ENCODE measurements around the gene OR13F1. TPM values are rescaled to one million over a fixed set of nuclear protein-coding genes. Genes with fewer than 3 reads are reported as not detected.

Gene OR13F1
- total and polyA plus RNA-seq, 9 donors, result not detected

- TF ChIP-seq EP300 (IDR thresholded peaks at IDR 0.05) (no peak), POLR2A (IDR thresholded peaks at IDR 0.05) (no peak), CTCF (IDR thresholded peaks at IDR 0.05) (no peak)
- Histone ChIP-seq H3K27ac (no peak overlapping the region), H3K4me3 (no peak overlapping the region), H3K9me3 (no peaks in the 10 kb centered on the region), H3K27me3 (no peaks in the 10 kb centered on the region), H3K36me3 (no peaks in the 10 kb centered on the region), H3K4me1 (ENCODE audit: insufficient read depth) (no peaks in the 10 kb centered on the region)
- intact Hi-C loops (cut with DNase I), result no loop called here
- no peak for DNase-seq
- WGBS, 3 donors, result 30 to 36% (median 32%) methylated on average over 5 of the region's 5 CpGs
Observed at GRCh38 chr9:104482921-104483570, 21.0 kb upstream of the OR13F1 start.

GRCh38 chr9:104485014-104485413 is 19.0 kb upstream of the OR13F1 start:
- Histone ChIP-seq H3K4me3 (no peak overlapping the region), H3K27me3 (no peaks in the 10 kb centered on the region), H3K36me3 (no peaks in the 10 kb centered on the region), H3K4me1 (ENCODE audit: insufficient read depth) (no peaks in the 10 kb centered on the region), H3K9me3 (no peaks in the 10 kb centered on the region), H3K27ac (no peak overlapping the region)
- no peak for TF ChIP-seq EP300 (IDR thresholded peaks at IDR 0.05)
- TF ChIP-seq CTCF (IDR thresholded peaks at IDR 0.05), result no peak
- no peak for TF ChIP-seq POLR2A (IDR thresholded peaks at IDR 0.05)
- intact Hi-C loops (cut with DNase I), result no loop called here
- no peak for DNase-seq
- WGBS, 3 donors, result 85 to 99% (median 93%) methylated on average over 2 of the region's 2 CpGs

- no peak for DNase-seq
- Histone ChIP-seq H3K27ac (no peak overlapping the region), H3K4me1 (ENCODE audit: insufficient read depth) (no peaks in the 10 kb centered on the region), H3K36me3 (no peaks in the 10 kb centered on the region), H3K4me3 (no peak overlapping the region), H3K27me3 (no peaks in the 10 kb centered on the region), H3K9me3 (no peaks in the 10 kb centered on the region)
- 19 to 47% (median 19%) methylated on average over 3 of the region's 3 CpGs for WGBS, 3 donors
- TF ChIP-seq CTCF (IDR thresholded peaks at IDR 0.05), result no peak
- TF ChIP-seq POLR2A (IDR thresholded peaks at IDR 0.05), result no peak
- TF ChIP-seq EP300 (IDR thresholded peaks at IDR 0.05), result no peak
- intact Hi-C loops (cut with DNase I), result no loop called here
Observed at GRCh38 chr9:104494808-104495207, 9.3 kb upstream of the OR13F1 start.

- Histone ChIP-seq H3K27me3 (no peaks in the 10 kb centered on the region), H3K27ac (no peak overlapping the region), H3K36me3 (no peaks in the 10 kb centered on the region), H3K4me1 (ENCODE audit: insufficient read depth) (no peaks in the 10 kb centered on the region), H3K9me3 (no peaks in the 10 kb centered on the region), H3K4me3 (no peak overlapping the region)
- TF ChIP-seq CTCF (IDR thresholded peaks at IDR 0.05) (no peak), POLR2A (IDR thresholded peaks at IDR 0.05) (no peak), EP300 (IDR thresholded peaks at IDR 0.05) (no peak)
- intact Hi-C loops (cut with DNase I), result no loop called here
- DNase-seq, result no peak
Observed at GRCh38 chr9:104503440-104503839, 623 bp upstream of the OR13F1 start.
